A549 (cell line): ENCODE results near the gene SSTR3. TPM values are rescaled to one million over a fixed set of nuclear protein-coding genes. Genes with fewer than 3 reads are reported as not detected.

Experiments used
- ATAC-seq, 2 experiments: fragments of 200-7000 bp in 1 of 2; fragments of >200 bp in 1 of 2; cut with Nextera tagmentation in 1 of 2; cut with Tn5 transposase in 1 of 2; 3 replicates each; pipeline versions ENCODE4 v1.8.0 to v1.9.1; 2018 to 2020; ENCODE audit warnings: mild to moderate bottlenecking in 1 of 2, moderate library complexity in 1 of 2
- CTCF ChIA-PET: fragments of 300-600 bp; sonication (Branson Sonifier 250); formaldehyde crosslinking; extraction: SDS; loops from one replicate; lab custom pipeline; 2021; ENCODE audit warnings: antibody characterized with exemption, inconsistent platforms; lab: Yijun Ruan, JAX
- POLR2A ChIA-PET: fragments of 350-600 bp; formaldehyde crosslinking; extraction: SDS; loops from one replicate; lab custom pipeline; 2021; ENCODE audit warnings: antibody characterized with exemption, inconsistent platforms; lab: Yijun Ruan, JAX
- DNase-seq, 2 experiments: peaks; one replicate each; pipeline versions ENCODE4 v3.0.0 to v3.0.0-alpha.2; 2011 to 2016; ENCODE audit warnings: low read depth in 1 of 2, low spot score in 1 of 2
- FAIRE-seq: peaks from 2 replicates; lab custom pipeline; 2011; peaks lifted over from hg19 to GRCh38; lab: Jason Lieb, UNC
- H3K27ac ChIP-seq, 2 experiments: fragments of >200 bp; sonication (Bioruptor Twin); formaldehyde crosslinking; 3 replicates each; pipeline ENCODE4 v1.5.1; 2016 to 2017
- H3K4me1 ChIP-seq: fragments of >200 bp; sonication (Bioruptor Twin); formaldehyde crosslinking; 3 replicates; pipeline ENCODE4 v1.6.1; 2016
- H3K4me2 ChIP-seq: fragments of >200 bp; sonication (Bioruptor Twin); formaldehyde crosslinking; 3 replicates; pipeline ENCODE4 v1.6.1; 2016
- H3K4me3 ChIP-seq: fragments of >200 bp; sonication (Bioruptor Twin); formaldehyde crosslinking; 3 replicates; pipeline ENCODE4 v1.5.1; 2016
- H3K9me3 ChIP-seq: fragments of >200 bp; sonication (Bioruptor Twin); formaldehyde crosslinking; 3 replicates; pipeline ENCODE4 v1.6.1; 2016
- CBX2 ChIP-seq: fragments of 200-600 bp; sonication (generic); IDR thresholded peaks from 2 replicates; pipeline ENCODE4 v1.6.1; 2016; ENCODE audit warnings: low read depth, mild to moderate bottlenecking, borderline replicate concordance
- CEBPB ChIP-seq, 2 experiments: fragments of >200 bp in 1 of 2; sonication (Bioruptor Twin) in 1 of 2; formaldehyde crosslinking in 1 of 2; IDR thresholded peaks; 2 replicates each; pipeline ENCODE4 v1.6.1; 2012 to 2016
- CHD2 ChIP-seq: fragments of 150-350 bp; IDR thresholded peaks from 2 replicates; pipeline ENCODE4 v1.6.1; 2014; ENCODE audit warnings: low read length; ENCODE audit not compliant: partially characterized antibody
- CHD4 ChIP-seq: fragments of 200-600 bp; sonication (generic); IDR thresholded peaks from 2 replicates; pipeline ENCODE4 v1.6.1; 2016; ENCODE audit warnings: antibody characterized with exemption, mild to moderate bottlenecking, borderline replicate concordance
- EHMT2 ChIP-seq: fragments of 200-600 bp; sonication (generic); IDR thresholded peaks from 2 replicates; pipeline ENCODE4 v1.6.1; 2016; ENCODE audit warnings: antibody characterized with exemption, low read depth, mild to moderate bottlenecking, moderate library complexity
- ELK1 ChIP-seq: fragments of 150-350 bp; IDR thresholded peaks from 2 replicates; pipeline ENCODE4 v1.6.1; 2014; ENCODE audit warnings: low read depth, mild to moderate bottlenecking, low read length
- ESRRA ChIP-seq: fragments of 150-350 bp; IDR thresholded peaks from 2 replicates; pipeline ENCODE4 v1.6.1; 2014; ENCODE audit warnings: mild to moderate bottlenecking, low read length, borderline replicate concordance
- FOSB ChIP-seq: fragments of 250-450 bp; sonication (Bioruptor Pico); IDR thresholded peaks from 2 replicates; pipeline ENCODE4 v1.5.0; 2020; ENCODE audit warnings: mild to moderate bottlenecking, moderate library complexity
- FOSL2 ChIP-seq, 2 experiments: fragments of 450-650 bp in 1 of 2; fragments of >200 bp in 1 of 2; sonication (Bioruptor Twin) in 1 of 2; formaldehyde crosslinking; IDR thresholded peaks; 2 replicates each; pipeline versions ENCODE4 v1.5.0 to v1.6.1; 2016 to 2020; ENCODE audit warnings: mild to moderate bottlenecking in 1 of 2, moderate library complexity in 1 of 2
- HOXA7 ChIP-seq: fragments of 250-450 bp; sonication (Bioruptor Pico); IDR thresholded peaks from 2 replicates; pipeline ENCODE4 v1.5.0; 2020; ENCODE audit warnings: mild to moderate bottlenecking, moderate library complexity
- KDM5A ChIP-seq: fragments of 200-600 bp; sonication (generic); IDR thresholded peaks from 2 replicates; pipeline ENCODE4 v1.6.1; 2016; ENCODE audit warnings: antibody characterized with exemption, mild to moderate bottlenecking
- MAFK ChIP-seq: fragments of 450-650 bp; IDR thresholded peaks from 2 replicates; pipeline ENCODE4 v1.6.1; 2014; ENCODE audit not compliant: partially characterized antibody
- MAX ChIP-seq: IDR thresholded peaks from 2 replicates; pipeline ENCODE4 v1.6.1; 2012
- MYC ChIP-seq: IDR thresholded peaks from 2 replicates; pipeline ENCODE4 v1.6.1; 2012; ENCODE audit warnings: mild to moderate bottlenecking, inconsistent platforms, low read length, improper control_type of control experiment, borderline replicate concordance
- NFE2L2 ChIP-seq: fragments of 150-350 bp; conservative IDR thresholded peaks from 2 replicates; pipeline ENCODE4 v1.6.1; 2014; ENCODE audit warnings: low read length
- PBX3 ChIP-seq: IDR thresholded peaks from 2 replicates; pipeline ENCODE4 v1.6.1; 2012
- RAD21 ChIP-seq, 2 experiments: fragments of >200 bp in 1 of 2; sonication (Bioruptor Twin) in 1 of 2; formaldehyde crosslinking in 1 of 2; IDR thresholded peaks in 1 of 2; conservative IDR thresholded peaks in 1 of 2; 2 replicates in 1 of 2; 3 replicates in 1 of 2; pipeline ENCODE4 v1.6.1; 2012 to 2018; ENCODE audit warnings: inconsistent platforms in 1 of 2
- SMC3 ChIP-seq: fragments of >200 bp; sonication (Bioruptor Twin); formaldehyde crosslinking; IDR thresholded peaks from 3 replicates; pipeline ENCODE4 v1.6.1; 2018; ENCODE audit warnings: inconsistent platforms
- SREBF2 ChIP-seq: fragments of 450-650 bp; IDR thresholded peaks from 2 replicates; pipeline ENCODE4 v1.6.1; 2014; ENCODE audit warnings: mild to moderate bottlenecking, moderate library complexity
- TP53 ChIP-seq: fragments of 250-450 bp; sonication (Bioruptor Pico); IDR thresholded peaks from 2 replicates; pipeline ENCODE4 v1.5.0; 2021; ENCODE audit warnings: mild to moderate bottlenecking, moderate library complexity
- ZC3H11A ChIP-seq: fragments of 450-650 bp; IDR thresholded peaks from 2 replicates; pipeline ENCODE4 v1.6.1; 2014; ENCODE audit warnings: antibody characterized with exemption, mild to moderate bottlenecking
- ZFP36 ChIP-seq: fragments of 450-650 bp; IDR thresholded peaks from 2 replicates; pipeline ENCODE4 v1.6.1; 2014; ENCODE audit warnings: borderline replicate concordance; ENCODE audit not compliant: partially characterized antibody
- WGBS: methylation state at CpG from one replicate; pipeline ENCODE4 v1.1.6; 2017; ENCODE audit errors: missing lambda C conversion rate; 5-methylcytosine and 5-hydroxymethylcytosine counted together
- polyA plus RNA-seq, 4 experiments: library from polyadenylated mRNA; depleted of rRNA in 3 of 4; stranded (reverse); fragments of >200 nt; fragmentation: RNase III in 1 of 4; extraction: RNeasy Plus Mini Kit Qiagen cat#74134 plus additional on column Dnase treatment in 1 of 4; gene quantifications; 2 replicates in 3 of 4; 3 replicates in 1 of 4; pipeline ENCODE4 v1.2.3, GENCODE V29; 2011 to 2017
- TF ChIP-seq, protein P1 (sequence below): fragments of 250-450 bp; sonication (Bioruptor Pico); IDR thresholded peaks from 2 replicates; pipeline ENCODE4 v1.5.0; 2021; ENCODE audit warnings: mild to moderate bottlenecking, moderate library complexity, borderline replicate concordance

The SSTR3 gene
- polyA plus RNA-seq, 2 of the 4 experiments (the other 2 are of a cell fraction) = not detected

DNA sequence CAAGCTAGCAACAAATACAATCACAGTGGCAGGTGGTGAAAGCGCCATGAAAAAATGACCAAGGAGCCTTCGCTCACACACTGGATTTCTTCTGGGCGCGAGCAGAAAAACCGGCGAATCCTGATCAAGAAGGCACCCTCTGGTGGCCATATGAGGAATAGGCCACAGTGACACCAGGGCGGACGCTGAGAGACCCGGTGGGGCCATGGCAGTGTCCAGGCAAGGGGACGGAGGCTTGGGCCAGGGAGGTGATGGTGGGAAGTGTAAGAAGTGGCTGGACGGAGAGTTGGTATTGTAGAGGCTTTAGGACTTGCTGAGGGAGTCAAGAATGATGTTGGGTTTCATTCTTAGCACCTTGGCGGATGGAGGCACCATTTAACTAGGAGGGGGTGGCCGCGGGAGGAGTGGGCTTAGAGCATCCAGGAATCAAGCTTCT lies 48.6 kb upstream of the SSTR3 start (continued):
- TF ChIP-seq CBX2 (no peak), CHD2 (no peak), TP53 (no peak), MYC (no peak)

DNA sequence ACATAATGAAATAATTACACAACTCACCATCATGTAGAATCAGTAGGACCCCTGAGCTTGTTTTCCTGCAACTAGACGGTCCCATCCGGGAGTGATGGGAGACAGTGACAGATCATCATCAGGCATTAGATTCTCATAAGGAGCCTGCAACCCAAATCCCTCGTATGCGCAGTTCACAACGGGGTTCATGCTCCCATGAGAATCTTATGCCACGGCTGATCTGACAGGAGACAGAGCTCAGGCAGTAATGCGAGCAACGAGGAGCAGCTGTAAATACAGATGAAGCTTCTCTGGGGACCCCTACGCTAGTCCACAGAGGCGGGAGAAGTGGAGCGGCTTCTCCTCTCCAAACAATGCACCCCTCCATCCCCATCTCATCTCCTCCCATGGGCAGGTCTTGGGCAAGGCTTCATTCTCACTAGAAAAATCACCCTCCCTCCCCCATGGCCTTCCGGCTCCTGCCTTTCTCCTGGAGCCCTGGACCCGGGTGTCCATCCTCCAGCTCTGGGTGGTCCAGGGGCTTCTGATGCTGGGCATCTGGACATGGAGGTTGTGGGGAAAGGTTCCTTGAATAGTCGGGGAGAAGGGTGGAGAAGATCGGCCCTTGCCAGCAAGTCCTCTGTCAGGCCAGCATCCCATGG lies 48.0 kb upstream of the SSTR3 start:
- DNase-seq (no peak), ATAC-seq (peak in 1 of 2 experiments; percentile 24; a peak in 2 of 6 replicates), FAIRE-seq (no peak)
- WGBS = 79% methylated on average over 15 of the region's 15 CpGs
- peak overlapping the region in 1 of 2 experiments; percentile 82; a peak in 2 of 6 replicates for H3K27ac ChIP-seq
- peak overlapping the region; percentile 72 for H3K4me2 ChIP-seq
- POLR2A ChIA-PET = interaction anchor here (1.0 kb wide), 1 partner anchor 61 kb away, joined by 4 read pairs; no protein-coding TSS in a partner anchor
- H3K4me3 ChIP-seq = no peak overlapping the region
- H3K9me3 ChIP-seq = peaks cover 18% of the 10 kb centered on the region
- H3K4me1 ChIP-seq = peaks cover 25% of the 10 kb centered on the region
- no peak for TF ChIP-seq FOSL2 (IDR thresholded peaks at IDR 0.05)
- no peak for TF ChIP-seq FOSL2 (CRISPR knock-in tag; IDR thresholded peaks at IDR 0.05)
- TF ChIP-seq ELK1 = no peak
- TF ChIP-seq EHMT2 = no peak
- TF ChIP-seq MAFK = no peak
- no peak for TF ChIP-seq RAD21 (conservative IDR thresholded peaks at IDR 0.05 in 1 of 2, IDR thresholded peaks at IDR 0.05 in 1 of 2)
- TF ChIP-seq SMC3 = no peak
- no peak for TF ChIP-seq CEBPB (IDR thresholded peaks at IDR 0.05)
- TF ChIP-seq KDM5A = no peak
- TF ChIP-seq, protein P1, sequence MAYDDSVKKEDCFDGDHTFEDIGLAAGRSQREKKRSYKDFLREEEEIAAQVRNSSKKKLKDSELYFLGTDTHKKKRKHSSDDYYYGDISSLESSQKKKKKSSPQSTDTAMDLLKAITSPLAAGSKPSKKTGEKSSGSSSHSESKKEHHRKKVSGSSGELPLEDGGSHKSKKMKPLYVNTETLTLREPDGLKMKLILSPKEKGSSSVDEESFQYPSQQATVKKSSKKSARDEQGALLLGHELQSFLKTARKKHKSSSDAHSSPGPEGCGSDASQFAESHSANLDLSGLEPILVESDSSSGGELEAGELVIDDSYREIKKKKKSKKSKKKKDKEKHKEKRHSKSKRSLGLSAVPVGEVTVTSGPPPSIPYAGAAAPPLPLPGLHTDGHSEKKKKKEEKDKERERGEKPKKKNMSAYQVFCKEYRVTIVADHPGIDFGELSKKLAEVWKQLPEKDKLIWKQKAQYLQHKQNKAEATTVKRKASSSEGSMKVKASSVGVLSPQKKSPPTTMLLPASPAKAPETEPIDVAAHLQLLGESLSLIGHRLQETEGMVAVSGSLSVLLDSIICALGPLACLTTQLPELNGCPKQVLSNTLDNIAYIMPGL (CRISPR knock-in tag) = no peak
- TF ChIP-seq HOXA7 = no peak
- no peak for TF ChIP-seq NFE2L2
- TF ChIP-seq CHD4 = no peak
- no peak for TF ChIP-seq ESRRA
- TF ChIP-seq PBX3 = no peak
- TF ChIP-seq ZFP36 = no peak
- no peak for TF ChIP-seq FOSB (CRISPR knock-in tag)
- no peak for TF ChIP-seq ZC3H11A
- TF ChIP-seq MAX = no peak
- TF ChIP-seq SREBF2 = no peak
- CTCF ChIA-PET = interaction anchor here (0.8 to 5.0 kb wide), 44 partner anchors 10 to 716 kb away, joined by 3 to 55 read pairs (median 6); partner anchors contain the start of genes CYTH4 and RAC2
